Measurements from ENCODE around the gene GALNT18.

Gene GALNT18

GRCh38 chr11:11531131-11531908 is 90.5 kb downstream of the GALNT18 start:
- H3K4me3 ChIP-seq (ENCODE audit: low read length): no peak overlapping the region
- no peak for TF ChIP-seq ZNF274 (IDR thresholded peaks at IDR 0.05; ENCODE audit: low read depth, low read length)

GRCh38 chr11:11528986-11529385 is 92.8 kb downstream of the GALNT18 start:
- no peak for TF ChIP-seq ZNF274 (IDR thresholded peaks at IDR 0.05; ENCODE audit: low read depth, low read length)
- H3K4me3 ChIP-seq (ENCODE audit: low read length): no peak overlapping the region

- no peak overlapping the region for H3K4me3 ChIP-seq (ENCODE audit: low read length)
- no peak for TF ChIP-seq ZNF274 (IDR thresholded peaks at IDR 0.05; ENCODE audit: low read depth, low read length)
Observed at GRCh38 chr11:11525283-11525682, 96.5 kb downstream of the GALNT18 start.

- no peak for TF ChIP-seq ZNF274 (IDR thresholded peaks at IDR 0.05; ENCODE audit: low read depth, low read length)
- H3K4me3 ChIP-seq (ENCODE audit: low read length): no peak overlapping the region
Observed at GRCh38 chr11:11524436-11525061, 97.3 kb downstream of the GALNT18 start.

- H3K4me3 ChIP-seq (ENCODE audit: low read length): no peak overlapping the region
- no peak for TF ChIP-seq ZNF274 (IDR thresholded peaks at IDR 0.05; ENCODE audit: low read depth, low read length)
Observed at GRCh38 chr11:11522591-11522990, 99.2 kb downstream of the GALNT18 start.

- no peak overlapping the region for H3K4me3 ChIP-seq (ENCODE audit: low read length)
- TF ChIP-seq ZNF274 (IDR thresholded peaks at IDR 0.05; ENCODE audit: low read depth, low read length): no peak
Observed at GRCh38 chr11:11521306-11522002, 100.4 kb downstream of the GALNT18 start.

- H3K4me3 ChIP-seq (ENCODE audit: low read length): no peak overlapping the region
- TF ChIP-seq ZNF274 (IDR thresholded peaks at IDR 0.05; ENCODE audit: low read depth, low read length): no peak
Observed at GRCh38 chr11:11520231-11521015, 101.4 kb downstream of the GALNT18 start.

- no peak overlapping the region for H3K4me3 ChIP-seq (ENCODE audit: low read length)
- TF ChIP-seq ZNF274 (IDR thresholded peaks at IDR 0.05; ENCODE audit: low read depth, low read length): no peak
Observed at GRCh38 chr11:11519184-11519583, 102.6 kb downstream of the GALNT18 start.

GRCh38 chr11:11514246-11514645 is 107.6 kb downstream of the GALNT18 start:
- TF ChIP-seq ZNF274 (IDR thresholded peaks at IDR 0.05; ENCODE audit: low read depth, low read length): no peak
- no peak overlapping the region for H3K4me3 ChIP-seq (ENCODE audit: low read length)

- TF ChIP-seq ZNF274 (IDR thresholded peaks at IDR 0.05; ENCODE audit: low read depth, low read length): no peak
- no peak overlapping the region for H3K4me3 ChIP-seq (ENCODE audit: low read length)
Observed at GRCh38 chr11:11513422-11513821, 108.4 kb downstream of the GALNT18 start.

GRCh38 chr11:11512929-11513328 is 108.9 kb downstream of the GALNT18 start:
- TF ChIP-seq ZNF274 (IDR thresholded peaks at IDR 0.05; ENCODE audit: low read depth, low read length): no peak
- no peak overlapping the region for H3K4me3 ChIP-seq (ENCODE audit: low read length)

- no peak overlapping the region for H3K4me3 ChIP-seq (ENCODE audit: low read length)
- no peak for TF ChIP-seq ZNF274 (IDR thresholded peaks at IDR 0.05; ENCODE audit: low read depth, low read length)
Observed at GRCh38 chr11:11512502-11512901, 109.3 kb downstream of the GALNT18 start.

GRCh38 chr11:11512090-11512489 is 109.7 kb downstream of the GALNT18 start:
- H3K4me3 ChIP-seq (ENCODE audit: low read length): no peak overlapping the region
- no peak for TF ChIP-seq ZNF274 (IDR thresholded peaks at IDR 0.05; ENCODE audit: low read depth, low read length)

- H3K4me3 ChIP-seq (ENCODE audit: low read length): no peak overlapping the region
- TF ChIP-seq ZNF274 (IDR thresholded peaks at IDR 0.05; ENCODE audit: low read depth, low read length): no peak
Observed at GRCh38 chr11:11510939-11511338, 110.9 kb downstream of the GALNT18 start.
